Fibroblast of villous mesenchyme (primary cell): ENCODE measurements around the gene RUFY1. TPM values are rescaled to one million over a fixed set of nuclear protein-coding genes. Genes with fewer than 3 reads are reported as not detected.

Source experiments
- DNase-seq: peaks from one replicate; pipeline ENCODE4 v3.0.0-alpha.2; 2010; ENCODE audit warnings: low read depth
- H3K4me3 ChIP-seq: 2 replicates; pipeline ENCODE4 v1.5.1; 2011; ENCODE audit warnings: low read depth, mild to moderate bottlenecking, low read length
- total RNA-seq: library from RNA; depleted of rRNA; stranded (reverse); fragments of >200 nt; gene quantifications from 2 replicates; pipeline ENCODE4 v1.2.3, GENCODE V29; 2012
- TF ChIP-seq, protein P1 (sequence below): IDR thresholded peaks from 2 replicates; pipeline ENCODE4 v1.5.1; 2012; ENCODE audit warnings: low read depth, mild to moderate bottlenecking, low read length; ENCODE audit not compliant: insufficient read depth

RUFY1 gene
- total RNA-seq, 1 donor, result 54.0 TPM

DNA sequence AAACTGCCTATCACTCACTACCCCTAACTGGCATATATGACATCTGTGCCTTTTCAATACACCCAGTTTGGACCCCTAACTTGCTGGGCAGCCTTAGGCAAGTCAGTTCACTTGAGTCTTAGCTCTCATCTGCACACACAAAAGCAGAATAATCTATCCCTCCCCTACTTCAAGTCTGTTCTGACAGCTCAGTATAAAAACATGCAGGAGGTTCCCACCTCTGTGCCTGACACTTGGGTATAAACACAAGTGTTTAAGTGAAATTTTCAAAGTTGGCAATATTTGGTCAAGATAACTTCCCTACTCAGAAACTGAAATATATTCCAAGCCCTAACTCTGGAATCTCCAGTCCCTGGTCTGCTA, 60.5 kb downstream of the RUFY1 start:
- TF ChIP-seq, protein P1, sequence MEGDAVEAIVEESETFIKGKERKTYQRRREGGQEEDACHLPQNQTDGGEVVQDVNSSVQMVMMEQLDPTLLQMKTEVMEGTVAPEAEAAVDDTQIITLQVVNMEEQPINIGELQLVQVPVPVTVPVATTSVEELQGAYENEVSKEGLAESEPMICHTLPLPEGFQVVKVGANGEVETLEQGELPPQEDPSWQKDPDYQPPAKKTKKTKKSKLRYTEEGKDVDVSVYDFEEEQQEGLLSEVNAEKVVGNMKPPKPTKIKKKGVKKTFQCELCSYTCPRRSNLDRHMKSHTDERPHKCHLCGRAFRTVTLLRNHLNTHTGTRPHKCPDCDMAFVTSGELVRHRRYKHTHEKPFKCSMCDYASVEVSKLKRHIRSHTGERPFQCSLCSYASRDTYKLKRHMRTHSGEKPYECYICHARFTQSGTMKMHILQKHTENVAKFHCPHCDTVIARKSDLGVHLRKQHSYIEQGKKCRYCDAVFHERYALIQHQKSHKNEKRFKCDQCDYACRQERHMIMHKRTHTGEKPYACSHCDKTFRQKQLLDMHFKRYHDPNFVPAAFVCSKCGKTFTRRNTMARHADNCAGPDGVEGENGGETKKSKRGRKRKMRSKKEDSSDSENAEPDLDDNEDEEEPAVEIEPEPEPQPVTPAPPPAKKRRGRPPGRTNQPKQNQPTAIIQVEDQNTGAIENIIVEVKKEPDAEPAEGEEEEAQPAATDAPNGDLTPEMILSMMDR, result no peak
- DNase-seq, result no peak
- H3K4me3 ChIP-seq, result no peak overlapping the region

DNA sequence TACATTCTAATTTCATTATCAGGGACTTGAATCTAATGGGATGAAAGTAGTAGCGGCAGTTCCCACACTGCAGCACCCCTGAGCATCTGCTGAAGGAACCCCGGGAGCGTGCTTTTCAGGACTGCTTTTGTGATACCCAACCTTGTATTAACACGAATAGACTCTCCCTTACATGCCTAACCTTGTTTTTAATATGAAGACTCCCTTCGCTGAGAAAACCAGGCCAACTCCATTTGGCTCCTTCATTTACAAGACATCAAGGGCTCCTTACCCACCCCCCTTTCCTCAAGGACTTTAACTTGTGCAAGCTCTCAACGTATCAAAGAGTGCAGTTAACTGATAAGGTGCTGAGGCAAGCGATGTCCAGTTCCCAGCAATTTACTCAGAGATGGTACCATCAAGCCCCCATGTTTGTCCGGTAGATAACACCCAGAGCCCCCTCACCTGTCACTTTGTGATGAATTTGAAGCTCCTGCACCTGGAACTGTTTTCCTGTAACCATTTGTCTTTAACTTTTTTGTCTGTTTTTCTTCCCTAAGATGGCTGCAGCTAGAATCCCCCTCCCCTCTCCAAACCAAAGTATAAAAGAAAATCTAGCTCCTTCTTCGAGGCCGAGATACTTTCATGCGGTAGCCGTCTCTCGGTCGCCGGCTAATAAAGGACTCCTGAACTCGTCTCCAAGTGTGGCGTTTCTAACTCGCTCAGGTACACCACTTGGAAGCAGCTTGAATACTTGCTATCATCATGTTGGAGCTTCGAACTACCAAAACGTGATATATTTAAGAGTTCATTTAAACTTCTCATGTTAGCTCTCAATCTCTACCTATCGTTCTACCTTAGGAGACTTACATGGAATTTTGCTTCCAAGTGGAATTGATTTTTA, 62.5 kb downstream of the RUFY1 start:
- no peak for DNase-seq
- TF ChIP-seq, protein P1, result no peak
- H3K4me3 ChIP-seq, result no peak overlapping the region

DNA sequence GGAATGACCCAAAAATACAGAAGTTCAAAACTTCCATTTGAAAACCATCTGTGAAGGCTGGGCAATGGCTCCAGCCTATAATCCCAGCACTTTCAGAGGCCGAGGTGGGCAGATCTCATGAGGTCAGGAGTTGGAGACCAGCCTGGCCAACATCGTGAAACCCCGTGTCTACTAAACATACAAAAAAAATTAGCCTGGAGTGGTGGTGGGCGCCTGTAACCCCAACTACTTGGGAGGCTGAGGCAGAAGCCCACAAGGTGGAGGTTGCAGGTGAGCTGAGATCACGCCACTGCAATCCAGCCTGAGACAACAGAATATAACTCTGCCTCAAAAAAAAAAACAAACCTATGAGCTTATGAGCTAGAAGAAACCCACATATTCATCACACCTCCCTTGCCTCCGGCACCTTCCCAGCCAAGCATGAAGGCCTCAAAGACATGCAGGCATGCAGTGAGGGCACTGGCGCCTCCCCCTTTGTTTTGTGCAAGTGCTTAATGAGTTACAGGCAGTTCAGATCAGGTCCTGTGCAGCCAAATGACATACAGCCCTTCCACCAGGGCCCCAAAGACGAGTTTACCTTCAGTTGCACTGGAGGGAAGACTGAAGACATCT, 63.2 kb downstream of the RUFY1 start:
- no peak overlapping the region for H3K4me3 ChIP-seq
- DNase-seq, result no peak
- TF ChIP-seq, protein P1, result no peak

DNA sequence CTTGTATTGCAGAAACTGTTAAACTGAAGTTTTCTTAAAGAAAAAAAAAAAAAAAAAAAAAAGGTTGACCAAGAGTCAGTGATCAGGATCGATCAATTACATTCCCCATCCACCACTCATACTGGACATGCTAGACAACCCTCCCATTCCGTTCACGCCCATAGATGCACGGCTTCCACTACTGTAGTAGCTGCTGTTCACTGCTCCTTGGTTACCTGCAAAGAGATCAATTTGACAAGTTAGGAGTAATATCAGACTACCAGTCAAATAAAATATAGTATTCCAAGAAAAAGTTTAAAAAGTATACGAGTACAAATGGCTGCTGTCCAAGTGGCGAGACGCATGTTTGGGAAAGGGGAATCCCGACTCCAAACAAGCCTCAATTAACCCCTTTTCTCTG, 64.4 kb downstream of the RUFY1 start:
- H3K4me3 ChIP-seq, result no peak overlapping the region
- TF ChIP-seq, protein P1, result no peak
- DNase-seq, result no peak

DNA sequence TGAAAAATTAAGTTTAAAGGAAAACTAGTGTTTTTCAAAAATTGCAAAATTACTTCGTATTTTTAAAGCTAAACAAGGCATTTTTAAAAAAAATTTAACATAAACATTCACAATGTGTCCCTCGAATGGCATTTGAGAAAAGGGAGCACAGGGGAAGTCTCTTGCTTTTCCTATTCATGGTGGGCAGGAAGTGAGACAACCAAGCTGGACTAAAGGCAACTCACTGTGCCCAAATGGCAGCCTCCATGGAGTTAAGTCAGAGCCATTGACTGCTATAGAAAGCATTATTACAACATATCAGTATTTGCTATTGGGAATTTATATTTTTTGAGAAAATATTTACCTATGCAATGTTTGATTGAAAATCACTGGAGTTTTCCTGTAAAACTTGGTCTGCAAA, 64.8 kb downstream of the RUFY1 start:
- no peak overlapping the region for H3K4me3 ChIP-seq
- DNase-seq, result no peak
- TF ChIP-seq, protein P1, result no peak

DNA sequence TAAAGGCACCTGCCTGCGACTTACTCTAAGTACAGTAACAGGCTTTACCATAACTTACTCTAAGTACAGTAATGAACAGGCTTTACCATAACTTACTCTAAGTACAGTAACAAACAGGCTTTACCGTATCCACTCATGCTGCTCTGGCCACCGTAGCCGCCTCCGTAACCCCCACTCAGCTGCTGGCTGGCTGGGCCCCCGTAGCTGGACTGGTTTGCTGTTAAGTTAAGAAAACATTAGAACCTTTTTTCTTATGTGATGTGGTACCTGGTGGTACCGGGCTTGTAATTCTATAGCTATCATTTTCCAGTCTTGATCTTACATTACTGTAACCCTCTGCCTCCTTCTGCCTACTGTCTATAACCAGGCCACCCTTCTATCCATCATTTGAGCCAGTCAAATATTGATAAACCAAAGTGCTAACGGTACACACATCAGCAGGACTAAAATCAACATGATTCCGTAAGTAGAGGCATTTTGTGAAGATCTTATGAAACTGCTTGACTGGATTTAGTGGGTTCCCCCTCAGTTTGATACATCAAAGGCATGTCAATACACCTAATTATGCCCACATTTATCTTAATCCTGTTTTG, 65.7 kb downstream of the RUFY1 start:
- H3K4me3 ChIP-seq, result no peak overlapping the region
- TF ChIP-seq, protein P1, result no peak
- no peak for DNase-seq
